ENCODE results near the gene SLC6A9. TPM values are rescaled to one million over a fixed set of nuclear protein-coding genes. Genes with fewer than 3 reads are reported as not detected.
A peak's percentile ranks its signal among the peaks of the same experiment; 100 is the strongest.

SLC6A9 gene
- total RNA-seq, 1 experiment from 2014 or later, result 30.1 TPM

GRCh38 chr1:44029911-44030604 is 1.2 kb downstream of the SLC6A9 start:
- H3K56ac ChIP-seq (ENCODE audit: insufficient read length, low read depth, low read length), result no peak overlapping the region
- H3K9me3 ChIP-seq (ENCODE audit: control insufficient read depth, low read depth, low read length), result no peaks in the 10 kb centered on the region
- H3K14ac ChIP-seq (ENCODE audit: insufficient read depth, low read length), result peak overlapping the region; percentile 4; the same call in 1 of the 2 replicates
- no peaks in the 10 kb centered on the region for H3K79me2 ChIP-seq (ENCODE audit: insufficient read depth, low read length)
- no peak overlapping the region for H2BK12ac ChIP-seq (ENCODE audit: insufficient read length, low read depth, low read length)
- H3K4ac ChIP-seq (ENCODE audit: low read depth, low read length), result no peak overlapping the region
- H3K4me2 ChIP-seq (ENCODE audit: insufficient read depth, insufficient read length, low read length), result peak overlapping the region; percentile 83
- H3K27ac ChIP-seq (ENCODE audit: insufficient read length, low read depth, low read length), result no peak overlapping the region
- no peaks in the 10 kb centered on the region for H4K20me1 ChIP-seq (ENCODE audit: control insufficient read depth, insufficient read depth, insufficient read length)
- no peaks in the 10 kb centered on the region for H3K9me3 Mint-ChIP-seq
- peaks cover 7% of the 10 kb centered on the region for H3K23me2 ChIP-seq (ENCODE audit: insufficient read length, low read depth, low read length, poor library complexity, severe bottlenecking)
- TF ChIP-seq, protein P1, sequence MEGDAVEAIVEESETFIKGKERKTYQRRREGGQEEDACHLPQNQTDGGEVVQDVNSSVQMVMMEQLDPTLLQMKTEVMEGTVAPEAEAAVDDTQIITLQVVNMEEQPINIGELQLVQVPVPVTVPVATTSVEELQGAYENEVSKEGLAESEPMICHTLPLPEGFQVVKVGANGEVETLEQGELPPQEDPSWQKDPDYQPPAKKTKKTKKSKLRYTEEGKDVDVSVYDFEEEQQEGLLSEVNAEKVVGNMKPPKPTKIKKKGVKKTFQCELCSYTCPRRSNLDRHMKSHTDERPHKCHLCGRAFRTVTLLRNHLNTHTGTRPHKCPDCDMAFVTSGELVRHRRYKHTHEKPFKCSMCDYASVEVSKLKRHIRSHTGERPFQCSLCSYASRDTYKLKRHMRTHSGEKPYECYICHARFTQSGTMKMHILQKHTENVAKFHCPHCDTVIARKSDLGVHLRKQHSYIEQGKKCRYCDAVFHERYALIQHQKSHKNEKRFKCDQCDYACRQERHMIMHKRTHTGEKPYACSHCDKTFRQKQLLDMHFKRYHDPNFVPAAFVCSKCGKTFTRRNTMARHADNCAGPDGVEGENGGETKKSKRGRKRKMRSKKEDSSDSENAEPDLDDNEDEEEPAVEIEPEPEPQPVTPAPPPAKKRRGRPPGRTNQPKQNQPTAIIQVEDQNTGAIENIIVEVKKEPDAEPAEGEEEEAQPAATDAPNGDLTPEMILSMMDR (conservative IDR thresholded peaks at IDR 0.05), result no peak
- H2BK5ac ChIP-seq (ENCODE audit: insufficient read length, low read length), result no peak overlapping the region
- H2AK5ac ChIP-seq (ENCODE audit: insufficient read length, low read length), result no peak overlapping the region
- H2BK120ac ChIP-seq (ENCODE audit: low read depth, low read length, poor library complexity, severe bottlenecking), result no peak overlapping the region
- peaks cover 9% of the 10 kb centered on the region; the same call in 1 of the 2 replicates for H3K4me1 ChIP-seq (ENCODE audit: insufficient read depth, low read length)
- peak overlapping the region; percentile 2 for H2AFZ ChIP-seq (ENCODE audit: low read length)
- H3K36me3 Mint-ChIP-seq (ENCODE audit: insufficient read depth in 1 of 3, low read depth in 3 of 3), result peaks cover 5 to 18% (median 6%) of the 10 kb centered on the region in 3 experiments; a peak in 6 of 7 replicates
- no CpG with 5 or more reads among the region's 75 CpGs for WGBS (ENCODE audit: extremely low coverage, insufficient read length, low lambda C conversion rate)
- peak; percentile 91 for DNase-seq
- peak overlapping the region; percentile 62 to 94 (median 83); a peak in 5 of 7 replicates for H3K27ac Mint-ChIP-seq
- H3T11ph ChIP-seq (ENCODE audit: low read length), result no peak overlapping the region
- H4K5ac ChIP-seq (ENCODE audit: insufficient read length, low read depth, low read length), result no peak overlapping the region
- H4K91ac ChIP-seq (ENCODE audit: insufficient read length, low read depth, low read length), result no peak overlapping the region
- H3K4me1 Mint-ChIP-seq, result peaks cover 43% of the 10 kb centered on the region in 2 experiments
- H3K79me1 ChIP-seq (ENCODE audit: insufficient read depth, low read depth, low read length, poor library complexity, severe bottlenecking), result no peaks in the 10 kb centered on the region
- no peak overlapping the region for H3K23ac ChIP-seq (ENCODE audit: insufficient read length, low read depth, low read length)
- no peak overlapping the region for H2BK20ac ChIP-seq (ENCODE audit: low read depth, low read length, poor library complexity, severe bottlenecking)
- peak overlapping the region; percentile 95 to 96 for H3K4me3 Mint-ChIP-seq
- H3K9ac ChIP-seq (ENCODE audit: extremely low read depth, insufficient read length, low read length), result peak overlapping the region; percentile 68
- no peak overlapping the region for H2BK15ac ChIP-seq (ENCODE audit: low read depth, low read length)
- peaks cover 7% of the 10 kb centered on the region for H3K27me3 Mint-ChIP-seq (ENCODE audit: low read depth)
- H4K8ac ChIP-seq (replicated peaks; ENCODE audit: insufficient read length, low read depth, low read length), result no peak overlapping the region
- H3K18ac ChIP-seq (ENCODE audit: insufficient read length, low read depth, low read length), result peak overlapping the region; percentile 62
- H3K27me3 ChIP-seq (ENCODE audit: insufficient read depth, low read length), result no peaks in the 10 kb centered on the region

All from H9 (cell line).